GM21619 (cell line): ENCODE results near the gene PAGR1.
"Not testable (repeated sequence)": the region's sequence is repeated elsewhere in the genome, so short reads cannot be mapped to it uniquely, and the experiment has no call there.

Source experiments
- ATAC-seq: cut with Tn5 transposase; IDR thresholded peaks from one replicate; pipeline ENCODE4 v1.9.1; 2021; ENCODE audit not compliant: unreplicated experiment

The PAGR1 gene

GRCh38 chr16:29811896-29812665 lies 3.9 kb upstream of the PAGR1 start, which contains the start of gene PRRT2:
PRRT2 (plus strand) TSS chr16:29812193; CDS start chr16:29813055, 862 bp downstream.
- no peak for ATAC-seq

GRCh38 chr16:29812754-29813643 lies 3.0 kb upstream of the PAGR1 start:
- ATAC-seq = no peak

- ATAC-seq = no peak
Measured at GRCh38 chr16:29813644-29814562, 2.0 kb upstream of the PAGR1 start.

GRCh38 chr16:29814592-29814991 lies 1.4 kb upstream of the PAGR1 start:
- no peak for ATAC-seq

- ATAC-seq = no peak
Measured at GRCh38 chr16:29815032-29815721, 775 bp upstream of the PAGR1 start.

- ATAC-seq = peak; percentile 19
Measured at GRCh38 chr16:29816694-29817441, 916 bp downstream of the PAGR1 start.

- ATAC-seq = no peak
Measured at GRCh38 chr16:29818082-29818481, 2.1 kb downstream of the PAGR1 start.

- no peak for ATAC-seq
Measured at GRCh38 chr16:29819506-29819905, 3.6 kb downstream of the PAGR1 start.

GRCh38 chr16:29820271-29820701 lies 4.3 kb downstream of the PAGR1 start, which contains the start of gene MVP:
MVP (plus strand) TSS chr16:29820462; CDS start chr16:29830550, 10,088 bp downstream.
- ATAC-seq = no peak

- peak; percentile 41 for ATAC-seq
Measured at GRCh38 chr16:29820730-29821642, 5.0 kb downstream of the PAGR1 start.

- no peak for ATAC-seq
Measured at GRCh38 chr16:29821643-29822115, 5.7 kb downstream of the PAGR1 start.

GRCh38 chr16:29824589-29825144 lies 8.7 kb downstream of the PAGR1 start:
- no peak for ATAC-seq

- no peak for ATAC-seq
Measured at GRCh38 chr16:29825145-29826044, 9.4 kb downstream of the PAGR1 start.

GRCh38 chr16:29826342-29826695 lies 10.4 kb downstream of the PAGR1 start:
- no peak for ATAC-seq

GRCh38 chr16:29830774-29831173 lies 14.8 kb downstream of the PAGR1 start:
- no peak for ATAC-seq

- no peak for ATAC-seq
Measured at GRCh38 chr16:29831490-29831889, 15.5 kb downstream of the PAGR1 start.

GRCh38 chr16:29833219-29833618 lies 17.3 kb downstream of the PAGR1 start:
- ATAC-seq = not testable (repeated sequence)
